ENCODE measurements around the gene PRND.

GRCh38 chr20:4682682-4683081, 39.0 kb upstream of the PRND start:
- TF ChIP-seq RAD21 (IDR thresholded peaks at IDR 0.05; ENCODE audit: low read length) (no peak), POLR2A (IDR thresholded peaks at IDR 0.05; ENCODE audit: low read depth, low read length) (no peak), CTCF (conservative IDR thresholded peaks at IDR 0.05; ENCODE audit: low read depth, low read length) (no peak), MAFK (IDR thresholded peaks at IDR 0.05; ENCODE audit: low read depth, low read length) (no peak), USF2 (IDR thresholded peaks at IDR 0.05; ENCODE audit: low read depth, low read length) (no peak)

Data from IMR-90 (cell line).